Measurements from ENCODE around the gene TCTN3. TPM values are rescaled to one million over a fixed set of nuclear protein-coding genes. Genes with fewer than 3 reads are reported as not detected.

TCTN3 gene
- total and polyA plus RNA-seq, 2 of the 13 experiments (the other 11 are each of a cell fraction or from before 2014, with no cell fraction given): 53.3 to 60.0 TPM

- no peak for TF ChIP-seq ZHX1 (CRISPR knock-in tag; IDR thresholded peaks at IDR 0.05; ENCODE audit: low read depth)
- no peak for TF ChIP-seq SMYD3 (CRISPR knock-in tag; IDR thresholded peaks at IDR 0.05)
- peak; percentile 90; the same call in 1 of the 2 replicates for TF ChIP-seq YEATS2 (CRISPR knock-in tag; IDR thresholded peaks at IDR 0.05; ENCODE audit: borderline replicate concordance)
- no peak for TF ChIP-seq ZNF496 (CRISPR knock-in tag; IDR thresholded peaks at IDR 0.05; ENCODE audit: insufficient replicate concordance)
- no peak for TF ChIP-seq ZNF816 (CRISPR knock-in tag; IDR thresholded peaks at IDR 0.05; ENCODE audit: borderline replicate concordance)
- peak; percentile 100 for TF ChIP-seq ZNF629 (CRISPR knock-in tag; conservative IDR thresholded peaks at IDR 0.05)
- TF ChIP-seq ELF3 (CRISPR knock-in tag; IDR thresholded peaks at IDR 0.05): peak; percentile 66
- TF ChIP-seq ATF7 (IDR thresholded peaks at IDR 0.05): no peak
- TF ChIP-seq ATF7 (CRISPR knock-in tag; IDR thresholded peaks at IDR 0.05): no peak
- TF ChIP-seq ZNF589 (CRISPR knock-in tag; conservative IDR thresholded peaks at IDR 0.05): no peak
- TF ChIP-seq KLF12 (CRISPR knock-in tag; IDR thresholded peaks at IDR 0.05; ENCODE audit: borderline replicate concordance): no peak
- no peak; the same call in 1 of the 2 replicates for TF ChIP-seq GPN1 (CRISPR knock-in tag; IDR thresholded peaks at IDR 0.05; ENCODE audit: borderline replicate concordance)
- TF ChIP-seq, protein P1, sequence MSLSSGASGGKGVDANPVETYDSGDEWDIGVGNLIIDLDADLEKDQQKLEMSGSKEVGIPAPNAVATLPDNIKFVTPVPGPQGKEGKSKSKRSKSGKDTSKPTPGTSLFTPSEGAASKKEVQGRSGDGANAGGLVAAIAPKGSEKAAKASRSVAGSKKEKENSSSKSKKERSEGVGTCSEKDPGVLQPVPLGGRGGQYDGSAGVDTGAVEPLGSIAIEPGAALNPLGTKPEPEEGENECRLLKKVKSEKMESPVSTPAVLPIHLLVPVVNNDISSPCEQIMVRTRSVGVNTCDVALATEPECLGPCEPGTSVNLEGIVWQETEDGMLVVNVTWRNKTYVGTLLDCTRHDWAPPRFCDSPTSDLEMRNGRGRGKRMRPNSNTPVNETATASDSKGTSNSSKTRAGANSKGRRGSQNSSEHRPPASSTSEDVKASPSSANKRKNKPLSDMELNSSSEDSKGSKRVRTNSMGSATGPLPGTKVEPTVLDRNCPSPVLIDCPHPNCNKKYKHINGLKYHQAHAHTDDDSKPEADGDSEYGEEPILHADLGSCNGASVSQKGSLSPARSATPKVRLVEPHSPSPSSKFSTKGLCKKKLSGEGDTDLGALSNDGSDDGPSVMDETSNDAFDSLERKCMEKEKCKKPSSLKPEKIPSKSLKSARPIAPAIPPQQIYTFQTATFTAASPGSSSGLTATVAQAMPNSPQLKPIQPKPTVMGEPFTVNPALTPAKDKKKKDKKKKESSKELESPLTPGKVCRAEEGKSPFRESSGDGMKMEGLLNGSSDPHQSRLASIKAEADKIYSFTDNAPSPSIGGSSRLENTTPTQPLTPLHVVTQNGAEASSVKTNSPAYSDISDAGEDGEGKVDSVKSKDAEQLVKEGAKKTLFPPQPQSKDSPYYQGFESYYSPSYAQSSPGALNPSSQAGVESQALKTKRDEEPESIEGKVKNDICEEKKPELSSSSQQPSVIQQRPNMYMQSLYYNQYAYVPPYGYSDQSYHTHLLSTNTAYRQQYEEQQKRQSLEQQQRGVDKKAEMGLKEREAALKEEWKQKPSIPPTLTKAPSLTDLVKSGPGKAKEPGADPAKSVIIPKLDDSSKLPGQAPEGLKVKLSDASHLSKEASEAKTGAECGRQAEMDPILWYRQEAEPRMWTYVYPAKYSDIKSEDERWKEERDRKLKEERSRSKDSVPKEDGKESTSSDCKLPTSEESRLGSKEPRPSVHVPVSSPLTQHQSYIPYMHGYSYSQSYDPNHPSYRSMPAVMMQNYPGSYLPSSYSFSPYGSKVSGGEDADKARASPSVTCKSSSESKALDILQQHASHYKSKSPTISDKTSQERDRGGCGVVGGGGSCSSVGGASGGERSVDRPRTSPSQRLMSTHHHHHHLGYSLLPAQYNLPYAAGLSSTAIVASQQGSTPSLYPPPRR (CRISPR knock-in tag; IDR thresholded peaks at IDR 0.05; ENCODE audit: borderline replicate concordance): 0 out of 2 replicates have a peak, but pooled peaks have one; percentile 36
- TF ChIP-seq TBX3 (IDR thresholded peaks at IDR 0.05; ENCODE audit: borderline replicate concordance): no peak
- TF ChIP-seq FOXP1 (IDR thresholded peaks at IDR 0.05): no peak
- TF ChIP-seq FOXP1 (CRISPR knock-in tag; IDR thresholded peaks at IDR 0.05): no peak
- no peak; the same call in 1 of the 2 replicates for TF ChIP-seq ZNF563 (CRISPR knock-in tag; IDR thresholded peaks at IDR 0.05)
- TF ChIP-seq ZNF574 (CRISPR knock-in tag; IDR thresholded peaks at IDR 0.05): peak; percentile 84
- TF ChIP-seq MAF1 (CRISPR knock-in tag; IDR thresholded peaks at IDR 0.05; ENCODE audit: borderline replicate concordance): no peak
These were observed at the start of gene TCTN3 (continued) for GRCh38 chr10:95693668-95694534.

All from HepG2 (cell line).